Activated CD8-positive, alpha-beta T cell treated with anti-CD3 and anti-CD28 coated beads for 36 hours (primary cell): ENCODE data around the gene PRDM16. TPM values are rescaled to one million over a fixed set of nuclear protein-coding genes. Genes with fewer than 3 reads are reported as not detected.

ENCODE experiments used
- ATAC-seq: fragments of 200-7000 bp; cut with Tn5 transposase; one replicate; pipeline ENCODE4 v1.10.0; 2021; ENCODE audit warnings: mild to moderate bottlenecking, moderate library complexity
- CTCF ChIA-PET: fragments of 350-600 bp; sonication (Branson Sonifier 250); formaldehyde crosslinking; loops from one replicate; lab custom pipeline; 2021; ENCODE audit warnings: antibody characterized with exemption; lab: Charles Lee
- POLR2A ChIA-PET: fragments of 350-600 bp; sonication (Branson Sonifier 250); formaldehyde crosslinking; loops from one replicate; lab custom pipeline; 2021; ENCODE audit warnings: antibody characterized with exemption; lab: Charles Lee
- DNase-seq: peaks from one replicate; pipeline ENCODE4 v3.0.0-alpha.2; 2020
- H3K27ac Mint-ChIP-seq: one replicate; pipeline ENCODE4 v1.8.0; 2021; ENCODE audit warnings: mild to moderate bottlenecking, mixed read lengths
- H3K27me3 Mint-ChIP-seq: one replicate; pipeline ENCODE4 v1.8.0; 2021; ENCODE audit warnings: mixed read lengths
- H3K36me3 Mint-ChIP-seq: one replicate; pipeline ENCODE4 v1.8.0; 2021; ENCODE audit warnings: low read depth, mixed read lengths
- H3K4me1 Mint-ChIP-seq: one replicate; pipeline ENCODE4 v1.8.0; 2021; ENCODE audit warnings: low read depth, mixed read lengths
- H3K4me3 Mint-ChIP-seq: one replicate; pipeline ENCODE4 v1.8.0; 2021; ENCODE audit warnings: mild to moderate bottlenecking, moderate library complexity, mixed read lengths
- H3K9me3 Mint-ChIP-seq: one replicate; pipeline ENCODE4 v1.8.0; 2021; ENCODE audit warnings: mixed read lengths
- CTCF ChIP-seq: fragments of 200-600 bp; IDR thresholded peaks from one replicate; pipeline ENCODE4 v1.8.0; 2022; ENCODE audit warnings: antibody characterized with exemption, mild to moderate bottlenecking
- intact Hi-C: fragments of 100-400 bp; cut with micrococcal nuclease; formaldehyde crosslinking; loops from one replicate; pipeline ENCODE4 v1.10.0; 2022
- total RNA-seq, 2 experiments: library from RNA; stranded (reverse); gene quantifications; one replicate each; pipeline ENCODE4 v1.2.3, GENCODE V29; 2021

The PRDM16 gene
- total RNA-seq, 2 experiments from 2014 or later = 0.29 to 0.49 TPM

GRCh38 chr1:3029481-3029961, 39.5 kb upstream of the PRDM16 start:
- no peaks in the 10 kb centered on the region for H3K36me3 Mint-ChIP-seq
- H3K27ac Mint-ChIP-seq = no peak overlapping the region
- DNase-seq (no peak), ATAC-seq (no peak)
- POLR2A ChIA-PET = no interaction called here
- CTCF ChIA-PET = no interaction called here
- peaks cover 19% of the 10 kb centered on the region for H3K4me1 Mint-ChIP-seq
- intact Hi-C loops = no loop called here
- no peaks in the 10 kb centered on the region for H3K9me3 Mint-ChIP-seq
- H3K4me3 Mint-ChIP-seq = no peak overlapping the region
- H3K27me3 Mint-ChIP-seq = no peaks in the 10 kb centered on the region
- no peak for TF ChIP-seq CTCF

GRCh38 chr1:3029991-3030662, 38.9 kb upstream of the PRDM16 start:
- DNase-seq (no peak), ATAC-seq (no peak)
- H3K9me3 Mint-ChIP-seq = no peaks in the 10 kb centered on the region
- peaks cover 19% of the 10 kb centered on the region for H3K4me1 Mint-ChIP-seq
- no peaks in the 10 kb centered on the region for H3K36me3 Mint-ChIP-seq
- POLR2A ChIA-PET = no interaction called here
- TF ChIP-seq CTCF = no peak
- CTCF ChIA-PET = no interaction called here
- H3K27ac Mint-ChIP-seq = no peak overlapping the region
- no peaks in the 10 kb centered on the region for H3K27me3 Mint-ChIP-seq
- H3K4me3 Mint-ChIP-seq = no peak overlapping the region
- intact Hi-C loops = no loop called here

GRCh38 chr1:3030663-3031381, 38.2 kb upstream of the PRDM16 start:
- Mint-ChIP-seq H3K4me1 (peaks cover 19% of the 10 kb centered on the region), H3K4me3 (no peak overlapping the region), H3K27ac (no peak overlapping the region), H3K36me3 (no peaks in the 10 kb centered on the region), H3K27me3 (no peaks in the 10 kb centered on the region), H3K9me3 (no peaks in the 10 kb centered on the region)
- intact Hi-C loops = no loop called here
- CTCF ChIA-PET = no interaction called here
- POLR2A ChIA-PET = no interaction called here
- DNase-seq (no peak), ATAC-seq (no peak)
- no peak for TF ChIP-seq CTCF

GRCh38 chr1:3031401-3032221, 37.4 kb upstream of the PRDM16 start:
- Mint-ChIP-seq H3K4me1 (peaks cover 19% of the 10 kb centered on the region), H3K27ac (no peak overlapping the region), H3K4me3 (no peak overlapping the region), H3K9me3 (no peaks in the 10 kb centered on the region), H3K36me3 (no peaks in the 10 kb centered on the region), H3K27me3 (no peaks in the 10 kb centered on the region)
- TF ChIP-seq CTCF = no peak
- DNase-seq = no peak
- CTCF ChIA-PET = no interaction called here
- intact Hi-C loops = no loop called here
- ATAC-seq = no peak
- POLR2A ChIA-PET = no interaction called here
